HuH-7.5 (cell line): ENCODE measurements around the gene OR8D1.
"Not testable (repeated sequence)": the region's sequence is repeated elsewhere in the genome, so short reads cannot be mapped to it uniquely, and the experiment has no call there.

ENCODE experiments used
- DNase-seq: peaks from one replicate; pipeline ENCODE4 v3.0.0; 2011; ENCODE audit warnings: low spot score

OR8D1 gene

GRCh38 chr11:124285610-124286344 lies 28.0 kb downstream of the OR8D1 start:
- no peak for DNase-seq

- no peak for DNase-seq
Observed at GRCh38 chr11:124278261-124278660, 35.5 kb downstream of the OR8D1 start.

DNA sequence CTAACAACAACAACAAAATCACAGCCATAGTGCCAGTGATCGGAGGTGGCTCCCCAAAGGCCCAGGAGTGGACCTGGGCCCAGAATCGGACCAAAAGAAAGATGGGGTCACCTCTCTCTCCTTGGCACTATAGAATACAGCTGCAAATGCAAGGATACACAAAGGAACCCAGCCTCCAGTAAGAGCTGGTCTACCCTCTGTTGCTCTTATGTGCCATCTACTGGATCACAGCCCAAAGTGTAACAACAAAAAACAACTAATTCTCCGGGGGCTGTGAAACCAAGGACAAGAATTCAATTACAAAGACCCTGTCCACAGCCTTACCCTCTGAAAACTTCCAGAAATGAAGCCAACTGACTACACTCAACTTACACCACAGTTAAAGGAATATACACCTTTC lies 35.9 kb downstream of the OR8D1 start:
- no peak for DNase-seq

GRCh38 chr11:124277207-124277606 lies 36.5 kb downstream of the OR8D1 start:
- DNase-seq = no peak

- no peak for DNase-seq
Observed at GRCh38 chr11:124276081-124276480, 37.7 kb downstream of the OR8D1 start.

- no peak for DNase-seq
Observed at GRCh38 chr11:124274000-124274399, 39.7 kb downstream of the OR8D1 start.

DNA sequence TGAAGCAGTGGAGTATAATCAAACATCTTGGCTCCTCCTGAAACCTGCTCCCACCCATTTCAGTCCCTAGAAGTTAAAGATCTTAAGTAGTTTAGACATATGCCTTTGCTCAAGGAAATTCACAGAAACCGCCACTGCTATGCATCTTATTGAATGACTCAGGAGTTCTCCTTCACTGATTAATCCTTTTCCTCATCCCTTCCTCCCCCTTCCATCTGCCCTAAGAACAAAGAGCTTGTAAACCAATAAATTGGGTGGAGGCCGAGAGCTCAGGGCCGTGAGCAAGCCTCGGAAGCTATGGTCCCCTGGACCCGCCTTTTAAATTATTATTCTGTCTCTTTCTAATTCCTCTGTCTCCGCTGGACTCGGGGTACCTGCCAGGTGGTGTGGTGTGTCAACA lies 42.9 kb downstream of the OR8D1 start:
- DNase-seq = not testable (repeated sequence)

GRCh38 chr11:124265041-124265440 lies 48.7 kb downstream of the OR8D1 start:
- not testable (repeated sequence) for DNase-seq

- DNase-seq = no peak
Observed at GRCh38 chr11:124256076-124256475, 57.7 kb downstream of the OR8D1 start, which contains the start of gene OR8G5. TSS of gene OR8G5 (plus strand) at chr11:124256376. CDS start at chr11:124264932, 8,556 bp downstream.
